IPS-11a (cell line): ENCODE results near the gene HMGCL.
"Not testable (repeated sequence)": the region's sequence is repeated elsewhere in the genome, so short reads cannot be mapped to it uniquely, and the experiment has no call there.

ENCODE experiments used
- H3K4me3 ChIP-seq: one replicate; pipeline ENCODE4 v1.5.1; 2013; ENCODE audit warnings: low read depth, low read length, control low read depth

HMGCL gene

GRCh38 chr1:23799570-23800399 lies 25.4 kb downstream of the HMGCL start:
- peak overlapping the region; percentile 78 for H3K4me3 ChIP-seq

- peak overlapping the region; percentile 78 for H3K4me3 ChIP-seq
Observed at GRCh38 chr1:23799255-23799569, 26.0 kb downstream of the HMGCL start.

GRCh38 chr1:23798662-23799142 lies 26.5 kb downstream of the HMGCL start:
- no peak overlapping the region for H3K4me3 ChIP-seq

GRCh38 chr1:23797478-23798448 lies 27.5 kb downstream of the HMGCL start:
- no peak overlapping the region for H3K4me3 ChIP-seq

DNA sequence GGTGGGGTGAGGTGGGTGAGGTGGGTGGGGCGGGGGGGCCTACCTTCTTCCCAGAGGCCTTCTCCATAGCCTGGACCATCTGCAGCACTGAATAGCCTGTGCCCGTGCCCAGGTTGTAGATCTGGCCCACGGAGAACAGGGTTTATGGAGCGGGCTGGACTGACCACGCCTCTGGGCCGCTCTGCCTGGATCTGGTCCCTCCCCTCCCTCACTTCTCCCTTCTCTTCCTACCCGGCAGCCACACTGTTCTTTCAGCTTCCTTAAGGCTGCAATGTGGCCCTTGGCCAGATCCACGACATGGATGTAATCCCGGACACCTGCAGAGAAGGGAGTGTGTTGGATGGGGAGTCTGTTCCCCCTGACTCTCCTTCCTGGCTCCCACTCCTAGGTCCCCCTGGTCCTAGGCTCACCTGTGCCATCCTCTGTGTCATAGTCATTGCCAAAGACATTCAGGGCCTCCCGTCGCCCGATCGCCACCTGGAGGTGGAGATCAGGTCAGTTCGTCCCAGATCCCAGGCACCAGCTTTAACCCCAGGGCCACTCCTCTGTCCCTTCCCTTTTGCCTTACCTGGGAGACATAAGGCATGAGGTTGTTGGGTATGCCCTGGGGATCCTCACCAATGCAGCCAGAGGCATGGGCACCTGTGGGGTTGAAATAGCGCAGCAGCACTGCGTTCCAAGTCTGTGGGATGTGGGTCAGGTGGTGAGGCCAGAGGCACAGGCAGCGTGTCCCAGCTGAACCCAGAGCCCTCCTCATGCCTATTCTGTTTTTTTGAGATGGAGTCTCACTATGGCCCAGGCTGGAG lies 28.6 kb downstream of the HMGCL start:
- no peak overlapping the region for H3K4me3 ChIP-seq

DNA sequence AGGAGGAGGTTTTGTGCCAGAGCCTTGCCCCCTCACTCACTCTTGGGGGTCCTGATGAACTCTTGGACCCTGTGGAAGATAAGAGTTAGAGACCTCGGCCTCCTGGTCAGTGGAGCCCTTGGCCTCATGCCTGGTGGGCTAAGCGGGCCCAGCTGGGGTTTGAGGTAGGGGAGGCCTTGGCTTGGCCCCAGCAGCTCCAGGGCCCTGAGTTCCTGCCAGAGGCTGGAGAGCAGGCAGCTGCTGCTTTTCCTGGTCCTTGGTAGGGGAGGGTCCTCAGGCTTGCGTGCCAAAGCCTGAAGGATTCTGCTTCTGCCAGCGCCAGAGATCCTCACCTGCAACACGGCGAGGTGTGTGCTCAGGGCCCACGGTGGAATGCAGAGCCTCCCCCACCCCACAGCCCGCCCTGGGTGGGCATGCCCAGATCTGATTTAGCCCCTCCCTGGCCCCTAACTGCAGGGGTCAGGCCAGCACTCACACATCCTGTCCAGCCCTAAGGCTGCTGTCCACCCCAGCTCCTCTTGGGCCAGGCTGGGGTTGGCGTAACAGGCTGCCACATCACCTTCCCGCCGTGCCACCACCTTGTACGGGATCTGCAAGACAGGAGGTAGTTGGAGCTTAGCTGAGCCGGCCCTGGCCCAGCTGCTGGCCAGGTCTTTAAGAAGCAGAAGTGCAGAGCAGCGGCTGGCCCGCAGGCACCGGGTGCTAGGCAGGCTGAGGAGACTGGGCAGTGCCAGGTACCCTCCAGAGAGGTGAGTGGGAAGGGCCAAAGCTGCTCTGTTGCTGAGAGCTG lies 29.4 kb downstream of the HMGCL start:
- H3K4me3 ChIP-seq, result no peak overlapping the region

GRCh38 chr1:23794732-23795182 lies 30.5 kb downstream of the HMGCL start:
- not testable (repeated sequence) for H3K4me3 ChIP-seq

DNA sequence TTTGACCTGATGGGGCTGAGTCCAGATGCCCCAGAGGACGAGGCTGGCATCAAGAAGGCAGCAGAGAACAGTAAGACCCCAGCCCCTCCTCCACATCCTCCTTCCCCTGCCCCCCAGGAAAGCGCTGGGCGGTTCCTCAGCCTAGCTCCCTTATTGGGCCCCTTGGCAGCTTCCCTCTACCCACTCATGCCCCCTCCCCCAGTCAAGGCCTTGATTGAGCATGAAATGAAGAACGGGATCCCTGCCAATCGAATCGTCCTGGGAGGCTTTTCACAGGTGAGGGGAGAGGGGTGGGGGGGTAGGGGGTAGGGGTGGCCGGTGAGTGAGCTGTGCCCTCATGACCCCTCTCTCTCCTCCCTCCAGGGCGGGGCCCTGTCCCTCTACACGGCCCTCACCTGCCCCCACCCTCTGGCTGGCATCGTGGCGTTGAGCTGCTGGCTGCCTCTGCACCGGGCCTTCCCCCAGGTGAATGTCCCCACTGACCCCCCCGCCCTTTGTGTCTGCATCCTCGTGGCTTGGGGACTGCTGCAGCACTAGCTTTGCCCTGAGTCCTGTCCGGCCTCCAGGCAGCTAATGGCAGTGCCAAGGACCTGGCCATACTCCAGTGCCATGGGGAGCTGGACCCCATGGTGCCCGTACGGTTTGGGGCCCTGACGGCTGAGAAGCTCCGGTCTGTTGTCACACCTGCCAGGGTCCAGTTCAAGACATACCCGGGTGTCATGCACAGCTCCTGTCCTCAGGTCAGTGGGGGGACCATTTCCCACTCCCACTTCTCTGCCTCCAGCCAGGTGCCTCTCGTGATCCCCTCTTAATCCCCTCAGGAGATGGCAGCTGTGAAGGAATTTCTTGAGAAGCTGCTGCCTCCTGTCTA lies 31.1 kb downstream of the HMGCL start:
- H3K4me3 ChIP-seq, result no peak overlapping the region

DNA sequence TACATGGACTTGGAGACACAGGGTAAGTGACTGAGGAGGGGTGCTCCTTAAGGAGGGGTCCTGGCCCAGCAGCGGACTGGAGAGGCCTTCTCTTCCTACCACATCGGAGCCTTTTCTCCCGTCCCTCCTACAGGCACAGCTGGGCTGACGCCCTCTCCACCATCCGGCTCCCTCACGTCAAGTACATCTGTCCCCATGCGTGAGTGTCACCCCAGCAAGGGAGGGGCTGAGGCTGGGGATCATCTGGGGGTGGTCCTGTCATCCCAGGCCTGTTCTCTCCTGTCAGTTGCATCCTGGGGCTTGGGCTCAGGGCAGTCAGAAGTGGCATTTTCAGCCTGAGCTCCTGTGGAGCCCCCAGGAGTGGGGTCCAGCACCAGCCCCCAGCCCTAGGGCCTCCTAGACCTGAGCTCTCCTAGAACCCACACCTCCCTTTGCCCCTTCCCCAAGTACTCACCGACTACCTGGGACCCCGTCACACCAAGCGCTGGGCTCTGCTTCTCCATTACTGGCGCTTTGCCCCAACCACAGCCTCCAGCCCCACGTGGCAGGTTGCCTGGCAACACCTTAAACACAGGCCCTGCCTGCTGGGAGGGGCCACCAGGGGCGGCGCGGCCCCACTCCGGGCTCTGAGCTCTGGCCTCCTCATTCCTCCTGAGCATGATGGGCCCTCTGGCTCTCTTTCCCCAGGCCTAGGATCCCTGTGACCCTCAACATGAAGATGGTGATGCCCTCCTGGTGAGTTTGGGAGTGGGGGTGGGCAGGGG lies 32.0 kb downstream of the HMGCL start:
- H3K4me3 ChIP-seq, result no peak overlapping the region

GRCh38 chr1:23792151-23792945 lies 32.9 kb downstream of the HMGCL start:
- peak overlapping the region; percentile 91 for H3K4me3 ChIP-seq

GRCh38 chr1:23791516-23792047 lies 33.6 kb downstream of the HMGCL start:
- H3K4me3 ChIP-seq, result peak overlapping the region; percentile 91

DNA sequence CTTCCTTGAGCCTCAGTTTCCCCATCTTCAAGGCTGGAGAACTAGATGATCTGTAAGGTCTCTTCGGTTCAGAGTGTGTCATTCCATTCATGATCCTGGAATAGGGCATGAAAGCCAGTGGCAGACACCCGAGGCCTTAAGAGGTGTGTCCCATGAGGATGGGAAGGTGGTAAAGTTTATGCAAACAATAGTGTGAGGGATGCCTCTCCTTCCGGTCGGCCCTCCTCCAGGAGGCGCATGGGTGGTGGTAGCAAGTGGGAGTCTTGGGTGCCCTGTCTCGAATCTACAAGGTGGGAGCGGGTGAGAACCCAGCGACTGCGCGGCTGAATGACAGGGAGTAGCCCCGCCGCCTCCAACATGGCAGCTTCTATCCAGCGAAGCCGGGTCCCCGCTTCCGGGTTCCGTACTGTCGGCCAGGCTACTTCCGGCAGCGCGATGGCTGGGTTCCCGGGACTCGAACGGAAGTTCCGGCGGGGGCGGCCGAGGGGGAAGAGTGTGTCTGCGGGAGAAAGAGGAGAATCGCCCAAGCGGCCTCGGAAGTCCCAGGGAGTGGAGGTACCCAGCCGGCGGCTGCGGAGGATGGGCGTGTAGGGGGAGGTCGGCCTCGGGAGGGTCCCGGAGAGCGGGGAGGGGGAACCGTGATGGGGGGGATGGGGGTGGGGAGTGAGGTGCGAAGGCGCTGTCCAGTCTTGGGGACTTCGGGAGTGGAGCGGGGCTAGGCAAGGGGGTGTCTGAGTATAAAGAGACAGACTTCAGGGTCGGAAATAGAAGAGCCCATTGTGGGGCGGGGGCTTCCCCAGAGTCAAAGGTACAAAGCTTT lies 34.3 kb downstream of the HMGCL start, which contains the start of gene LYPLA2:
TSS of gene LYPLA2 (plus strand) at position 450 of the 820 bp plus-strand sequence. CDS start 1,538 bp downstream, outside the sequence.
- H3K4me3 ChIP-seq, result peak within 1 kb of the TSS; percentile 91

DNA sequence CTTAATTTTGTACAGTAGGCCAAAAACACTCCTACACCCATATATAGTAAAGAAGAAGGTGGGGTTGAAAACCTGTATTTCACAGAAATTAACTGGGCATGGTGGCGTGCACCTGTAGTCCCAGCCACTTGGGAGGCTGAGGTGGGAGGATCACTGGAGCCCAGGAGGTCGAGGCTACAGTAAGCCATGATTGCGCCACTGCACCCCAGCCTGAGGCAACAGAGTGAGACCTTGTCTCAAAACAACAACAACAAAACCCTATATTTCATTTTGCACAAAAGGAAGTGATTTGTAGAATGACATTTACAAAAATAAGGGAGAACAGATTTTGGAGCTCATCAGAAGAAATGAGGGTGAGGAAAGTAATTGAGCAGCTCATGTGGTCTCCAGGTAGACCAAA lies 36.5 kb downstream of the HMGCL start:
- no peak overlapping the region for H3K4me3 ChIP-seq

DNA sequence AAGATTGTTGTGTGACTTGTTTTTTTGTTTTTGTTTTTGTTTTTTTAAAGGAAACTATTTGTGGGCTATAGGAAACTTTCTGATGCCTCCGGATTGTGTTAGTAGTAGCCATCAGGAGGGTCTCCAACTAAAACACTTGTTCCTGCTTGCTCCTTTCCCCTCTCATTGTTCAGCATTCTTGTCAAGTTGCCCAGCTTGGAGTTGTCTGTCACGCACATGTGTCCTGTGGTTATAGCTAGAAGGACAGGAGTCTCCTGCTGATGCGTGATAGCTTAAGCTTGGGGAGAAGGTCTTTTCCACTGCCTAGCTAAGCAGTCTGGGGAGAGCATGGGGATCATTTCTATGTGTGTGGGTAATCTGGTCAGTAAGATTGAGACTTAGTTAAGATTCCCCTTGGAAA lies 37.5 kb downstream of the HMGCL start:
- H3K4me3 ChIP-seq, result no peak overlapping the region

DNA sequence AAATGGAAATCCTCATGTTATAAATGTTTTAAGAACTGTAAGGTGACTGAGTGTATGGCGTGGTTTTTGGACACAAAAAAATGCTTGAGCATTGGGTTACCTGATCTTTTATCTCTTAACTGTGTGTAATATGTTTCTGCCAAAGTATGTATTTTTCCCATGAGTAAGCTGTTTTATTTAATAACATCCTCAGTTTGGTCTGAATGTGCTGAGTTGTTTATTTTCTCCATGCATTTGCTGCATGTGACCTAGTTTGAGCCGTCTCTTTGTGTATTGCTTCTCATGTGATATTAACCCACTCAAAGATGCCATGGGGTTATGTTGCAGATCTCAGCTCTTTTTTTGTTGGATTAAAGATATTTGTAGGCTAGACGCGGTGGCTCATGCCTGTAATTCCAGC lies 40.4 kb downstream of the HMGCL start:
- no peak overlapping the region for H3K4me3 ChIP-seq

GRCh38 chr1:23783141-23783540 lies 42.1 kb downstream of the HMGCL start:
- H3K4me3 ChIP-seq, result not testable (repeated sequence)
